ENCODE measurements around the gene GABRG3. TPM values are rescaled to one million over a fixed set of nuclear protein-coding genes. Genes with fewer than 3 reads are reported as not detected.

GABRG3 gene
- total and polyA plus RNA-seq, 2 donors from 2014 or later: not detected

DNA sequence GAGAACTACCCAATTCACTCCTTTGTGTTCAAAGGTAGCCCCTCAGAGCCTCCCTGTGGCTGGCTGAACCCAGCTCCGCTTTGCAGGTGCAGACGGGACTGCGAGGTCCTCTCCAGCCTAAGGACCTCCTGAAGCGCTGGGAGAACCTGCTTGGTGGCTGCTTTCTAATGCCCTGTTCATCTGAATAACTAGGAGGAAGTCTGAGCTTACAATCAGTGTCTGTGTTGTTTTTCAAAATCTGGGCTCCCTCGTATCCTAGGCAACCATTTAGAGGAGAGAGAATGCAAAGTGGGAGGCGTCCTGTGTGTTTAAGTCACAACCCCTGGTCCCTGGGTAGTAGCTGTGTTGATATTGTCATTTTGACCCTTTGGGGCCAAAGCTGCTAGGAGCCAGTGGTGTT is 99.9 kb downstream of the GABRG3 start:
- FAIRE-seq (no peak), DNase-seq (no peak)
- no peaks in the 10 kb centered on the region for H3K27me3 ChIP-seq (ENCODE audit: control insufficient read depth, insufficient read depth, low read length)
- no peak overlapping the region for H3K27ac ChIP-seq (ENCODE audit: low read depth in 2 of 2, low read length in 2 of 2)
- H3K4me3 ChIP-seq (ENCODE audit: low read length in 3 of 3): no peak overlapping the region
- no peaks in the 10 kb centered on the region for H3K36me3 ChIP-seq (ENCODE audit: control insufficient read depth in 2 of 3, insufficient read depth in 3 of 3, low read length in 3 of 3)
- TF ChIP-seq, protein P1, sequence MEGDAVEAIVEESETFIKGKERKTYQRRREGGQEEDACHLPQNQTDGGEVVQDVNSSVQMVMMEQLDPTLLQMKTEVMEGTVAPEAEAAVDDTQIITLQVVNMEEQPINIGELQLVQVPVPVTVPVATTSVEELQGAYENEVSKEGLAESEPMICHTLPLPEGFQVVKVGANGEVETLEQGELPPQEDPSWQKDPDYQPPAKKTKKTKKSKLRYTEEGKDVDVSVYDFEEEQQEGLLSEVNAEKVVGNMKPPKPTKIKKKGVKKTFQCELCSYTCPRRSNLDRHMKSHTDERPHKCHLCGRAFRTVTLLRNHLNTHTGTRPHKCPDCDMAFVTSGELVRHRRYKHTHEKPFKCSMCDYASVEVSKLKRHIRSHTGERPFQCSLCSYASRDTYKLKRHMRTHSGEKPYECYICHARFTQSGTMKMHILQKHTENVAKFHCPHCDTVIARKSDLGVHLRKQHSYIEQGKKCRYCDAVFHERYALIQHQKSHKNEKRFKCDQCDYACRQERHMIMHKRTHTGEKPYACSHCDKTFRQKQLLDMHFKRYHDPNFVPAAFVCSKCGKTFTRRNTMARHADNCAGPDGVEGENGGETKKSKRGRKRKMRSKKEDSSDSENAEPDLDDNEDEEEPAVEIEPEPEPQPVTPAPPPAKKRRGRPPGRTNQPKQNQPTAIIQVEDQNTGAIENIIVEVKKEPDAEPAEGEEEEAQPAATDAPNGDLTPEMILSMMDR (IDR thresholded peaks at IDR 0.05; ENCODE audit: borderline replicate concordance, extremely low read depth, insufficient read depth): no peak
- no peak overlapping the region for H3K9ac ChIP-seq (ENCODE audit: low read length in 3 of 3)
- peaks cover 0 to 10% (median 6%) of the 10 kb centered on the region in 3 donors for H3K9me3 ChIP-seq (ENCODE audit: control insufficient read depth in 2 of 3, insufficient read depth in 1 of 3, low read length in 3 of 3)
- intact Hi-C loops (cut with DNase I): no loop called here
- no peaks in the 10 kb centered on the region for H3K4me1 ChIP-seq (ENCODE audit: control insufficient read depth in 2 of 3, insufficient read depth in 2 of 3, low read depth in 1 of 3, low read length in 3 of 3)

DNA sequence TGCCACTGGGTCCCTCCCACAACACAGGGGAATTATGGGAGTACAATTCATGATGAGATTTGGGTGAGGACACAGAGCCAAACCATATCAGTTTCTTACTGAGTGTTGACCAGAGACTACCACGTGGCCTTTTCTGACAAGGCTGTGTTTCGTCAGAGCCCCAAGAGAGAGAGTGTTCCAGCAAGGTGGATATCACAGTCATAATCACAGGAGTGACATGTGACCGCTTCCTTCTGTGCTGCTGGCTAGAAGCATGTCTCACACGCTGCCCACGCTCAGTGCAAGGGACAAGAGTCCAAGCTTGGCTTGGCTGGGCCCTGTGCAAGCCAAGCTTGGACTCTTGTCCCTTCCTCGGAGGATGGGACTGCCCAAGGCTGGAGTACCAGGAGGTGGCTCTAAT is 103.2 kb downstream of the GABRG3 start:
- no peak overlapping the region for H3K4me3 ChIP-seq (ENCODE audit: low read length in 3 of 3)
- no peaks in the 10 kb centered on the region for H3K9me3 ChIP-seq (ENCODE audit: control insufficient read depth in 2 of 3, insufficient read depth in 1 of 3, low read length in 3 of 3)
- no peaks in the 10 kb centered on the region for H3K4me1 ChIP-seq (ENCODE audit: control insufficient read depth in 2 of 3, insufficient read depth in 2 of 3, low read depth in 1 of 3, low read length in 3 of 3)
- H3K27ac ChIP-seq (ENCODE audit: low read depth in 2 of 2, low read length in 2 of 2): no peak overlapping the region
- no peak overlapping the region for H3K9ac ChIP-seq (ENCODE audit: low read length in 3 of 3)
- no peaks in the 10 kb centered on the region for H3K36me3 ChIP-seq (ENCODE audit: control insufficient read depth in 2 of 3, insufficient read depth in 3 of 3, low read length in 3 of 3)
- no peak for FAIRE-seq
- DNase-seq: no peak
- H3K27me3 ChIP-seq (ENCODE audit: control insufficient read depth, insufficient read depth, low read length): no peaks in the 10 kb centered on the region
- TF ChIP-seq, protein P1 (IDR thresholded peaks at IDR 0.05; ENCODE audit: borderline replicate concordance, extremely low read depth, insufficient read depth): no peak
- intact Hi-C loops (cut with DNase I): no loop called here

DNA sequence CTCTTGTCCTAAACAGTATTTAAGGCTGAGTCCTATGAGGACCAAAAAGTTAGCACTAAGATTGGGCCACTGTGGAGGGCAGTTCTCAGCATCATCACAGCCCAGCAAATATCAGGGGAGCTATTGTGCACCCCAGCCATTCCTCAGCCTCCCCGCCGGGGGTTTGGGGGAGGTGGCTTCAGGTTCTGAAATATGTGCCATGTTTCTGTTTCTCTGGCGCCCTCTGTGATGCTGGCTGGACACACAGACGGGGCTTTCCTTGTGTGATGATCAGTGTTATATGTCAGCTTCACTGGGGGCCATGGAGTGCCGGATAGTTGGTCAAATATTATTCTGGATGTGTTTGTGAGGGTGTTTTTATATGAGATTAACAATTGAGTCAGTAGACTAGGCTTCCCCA is 106.8 kb downstream of the GABRG3 start:
- no peaks in the 10 kb centered on the region for H3K9me3 ChIP-seq (ENCODE audit: control insufficient read depth in 2 of 3, insufficient read depth in 1 of 3, low read length in 3 of 3)
- H3K36me3 ChIP-seq (ENCODE audit: control insufficient read depth in 2 of 3, insufficient read depth in 3 of 3, low read length in 3 of 3): no peaks in the 10 kb centered on the region
- no peak overlapping the region for H3K4me3 ChIP-seq (ENCODE audit: low read length in 3 of 3)
- intact Hi-C loops (cut with DNase I): no loop called here
- no peaks in the 10 kb centered on the region for H3K4me1 ChIP-seq (ENCODE audit: control insufficient read depth in 2 of 3, insufficient read depth in 2 of 3, low read depth in 1 of 3, low read length in 3 of 3)
- no peak overlapping the region for H3K9ac ChIP-seq (ENCODE audit: low read length in 3 of 3)
- FAIRE-seq (no peak), DNase-seq (no peak)
- TF ChIP-seq, protein P1 (IDR thresholded peaks at IDR 0.05; ENCODE audit: borderline replicate concordance, extremely low read depth, insufficient read depth): no peak
- H3K27ac ChIP-seq (ENCODE audit: low read depth in 2 of 2, low read length in 2 of 2): no peak overlapping the region
- no peaks in the 10 kb centered on the region for H3K27me3 ChIP-seq (ENCODE audit: control insufficient read depth, insufficient read depth, low read length)
